ENCODE measurements around the gene P4HB.

Gene P4HB

GRCh38 chr17:81858170-81858966 lies 2.0 kb downstream of the P4HB start:
- TF ChIP-seq TAF1 (IDR thresholded peaks at IDR 0.05; ENCODE audit: low read depth) (no peak), RAD21 (IDR thresholded peaks at IDR 0.05; ENCODE audit: low read depth) (no peak), YY1 (IDR thresholded peaks at IDR 0.05; ENCODE audit: low read depth) (no peak), EGR1 (IDR thresholded peaks at IDR 0.05) (no peak), CREB1 (IDR thresholded peaks at IDR 0.05; ENCODE audit: low read depth) (no peak), TEAD4 (IDR thresholded peaks at IDR 0.05) (no peak), NFIC (IDR thresholded peaks at IDR 0.05) (no peak), EP300 (IDR thresholded peaks at IDR 0.05; ENCODE audit: borderline replicate concordance) (no peak), USF1 (IDR thresholded peaks at IDR 0.05) (no peak), CEBPB (IDR thresholded peaks at IDR 0.05) (no peak), TCF12 (IDR thresholded peaks at IDR 0.05; ENCODE audit: low read depth) (no peak), REST (IDR thresholded peaks at IDR 0.05; ENCODE audit: low read depth) (no peak), MAX (IDR thresholded peaks at IDR 0.05) (no peak), ZBTB7A (IDR thresholded peaks at IDR 0.05; ENCODE audit: low read depth) (no peak), FOXM1 (IDR thresholded peaks at IDR 0.05; ENCODE audit: borderline replicate concordance, low read depth) (no peak)

- TF ChIP-seq MAX (IDR thresholded peaks at IDR 0.05) (no peak), EP300 (IDR thresholded peaks at IDR 0.05; ENCODE audit: borderline replicate concordance) (no peak)
These were observed 5.2 kb downstream of the P4HB start for GRCh38 chr17:81854974-81855774.

- TF ChIP-seq EP300 (IDR thresholded peaks at IDR 0.05; ENCODE audit: borderline replicate concordance) (no peak), CEBPB (IDR thresholded peaks at IDR 0.05) (no peak), RAD21 (IDR thresholded peaks at IDR 0.05; ENCODE audit: low read depth) (no peak), TCF12 (IDR thresholded peaks at IDR 0.05; ENCODE audit: low read depth) (no peak), ZBTB7A (IDR thresholded peaks at IDR 0.05; ENCODE audit: low read depth) (no peak), YY1 (IDR thresholded peaks at IDR 0.05; ENCODE audit: low read depth) (no peak), NFIC (IDR thresholded peaks at IDR 0.05) (no peak), CREB1 (IDR thresholded peaks at IDR 0.05; ENCODE audit: low read depth) (no peak), MAX (IDR thresholded peaks at IDR 0.05) (no peak)
These were observed 8.1 kb downstream of the P4HB start for GRCh38 chr17:81852237-81852636.

- TF ChIP-seq REST (IDR thresholded peaks at IDR 0.05; ENCODE audit: low read depth) (no peak), TCF12 (IDR thresholded peaks at IDR 0.05; ENCODE audit: low read depth) (no peak), CREB1 (IDR thresholded peaks at IDR 0.05; ENCODE audit: low read depth) (no peak), CEBPB (IDR thresholded peaks at IDR 0.05) (no peak), YY1 (IDR thresholded peaks at IDR 0.05; ENCODE audit: low read depth) (no peak), NFIC (IDR thresholded peaks at IDR 0.05) (no peak), TEAD4 (IDR thresholded peaks at IDR 0.05) (no peak), EGR1 (IDR thresholded peaks at IDR 0.05) (no peak), FOXM1 (IDR thresholded peaks at IDR 0.05; ENCODE audit: borderline replicate concordance, low read depth) (no peak), USF1 (IDR thresholded peaks at IDR 0.05) (no peak), ZBTB7A (IDR thresholded peaks at IDR 0.05; ENCODE audit: low read depth) (no peak)
These were observed 8.9 kb downstream of the P4HB start for GRCh38 chr17:81851423-81851822.

GRCh38 chr17:81849457-81849856 lies 10.9 kb downstream of the P4HB start:
- TF ChIP-seq RAD21 (IDR thresholded peaks at IDR 0.05; ENCODE audit: low read depth) (no peak), CREB1 (IDR thresholded peaks at IDR 0.05; ENCODE audit: low read depth) (no peak), EGR1 (IDR thresholded peaks at IDR 0.05) (no peak), USF1 (IDR thresholded peaks at IDR 0.05) (no peak), REST (IDR thresholded peaks at IDR 0.05; ENCODE audit: low read depth) (no peak), YY1 (IDR thresholded peaks at IDR 0.05; ENCODE audit: low read depth) (no peak)
